IMR-90 (cell line): ENCODE results near the gene PRKCE. TPM values are rescaled to one million over a fixed set of nuclear protein-coding genes. Genes with fewer than 3 reads are reported as not detected.

Experiments
- ATAC-seq: fragments of 200-7000 bp; cut with Tn5 transposase; 2 replicates; pipeline ENCODE4 v1.9.1; 2020; ENCODE audit warnings: low read depth, mild to moderate bottlenecking, moderate library complexity
- BruUV-seq: library from RNA; stranded (reverse); fragments of 400-500 nt; replicated peaks from 2 replicates; lab custom pipeline; 2021; lab: Mats Ljungman, UMichigan
- CTCF ChIA-PET: fragments of 300-600 bp; formaldehyde crosslinking; extraction: SDS; loops from one replicate; lab custom pipeline; 2021; ENCODE audit warnings: antibody characterized with exemption; lab: Yijun Ruan, JAX
- POLR2A ChIA-PET: fragments of 300-600 bp; sonication (Branson Sonifier 250); formaldehyde crosslinking; loops from one replicate; lab custom pipeline; 2022; ENCODE audit warnings: antibody characterized with exemption; ENCODE audit not compliant: unreplicated experiment; lab: Charles Lee
- DNase-seq: peaks from one replicate; pipeline ENCODE4 v3.0.0; 2013
- H2AFZ ChIP-seq: replicated peaks from 2 replicates; pipeline ENCODE3; 2013; ENCODE audit warnings: low read length, mild to moderate bottlenecking; ENCODE audit not compliant: poor library complexity
- H2AK5ac ChIP-seq: 2 replicates; pipeline ENCODE4 v1.6.1; 2013; ENCODE audit warnings: low read depth, low read length, inconsistent platforms
- H2AK9ac ChIP-seq: replicated peaks from 2 replicates; pipeline ENCODE3; 2013; ENCODE audit warnings: mild to moderate bottlenecking, low read depth, low read length, moderate library complexity; ENCODE audit not compliant: poor library complexity
- H2BK120ac ChIP-seq: 2 replicates; pipeline ENCODE4 v1.6.1; 2013; ENCODE audit warnings: low read depth, low read length, inconsistent platforms
- H2BK15ac ChIP-seq: 3 replicates; pipeline ENCODE4 v1.6.1; 2013; ENCODE audit warnings: low read depth, low read length, inconsistent platforms
- H2BK20ac ChIP-seq: 2 replicates; pipeline ENCODE4 v1.6.1; 2013; ENCODE audit warnings: low read depth, mild to moderate bottlenecking, inconsistent platforms, low read length, moderate library complexity
- H2BK5ac ChIP-seq: 2 replicates; pipeline ENCODE4 v1.6.1; 2013; ENCODE audit warnings: mild to moderate bottlenecking, low read depth, low read length, inconsistent platforms; ENCODE audit not compliant: poor library complexity, severe bottlenecking
- H3K14ac ChIP-seq: replicated peaks from 2 replicates; pipeline ENCODE4 v1.6.1; 2013; ENCODE audit warnings: low read depth, low read length, inconsistent platforms
- H3K18ac ChIP-seq: 2 replicates; pipeline ENCODE4 v1.6.1; 2013; ENCODE audit warnings: low read depth, low read length, control low read depth
- H3K23ac ChIP-seq: 2 replicates; pipeline ENCODE4 v1.6.1; 2013; ENCODE audit warnings: low read depth, low read length, inconsistent platforms
- H3K27ac ChIP-seq: 2 replicates; pipeline ENCODE4 v1.5.1; 2013; ENCODE audit warnings: mild to moderate bottlenecking, control low read depth, low read length; ENCODE audit not compliant: insufficient read depth
- H3K27me3 ChIP-seq: 2 replicates; pipeline ENCODE4 v1.6.1; 2013; ENCODE audit warnings: low read length; ENCODE audit not compliant: control insufficient read depth, insufficient read depth
- H3K36me3 ChIP-seq: 2 replicates; pipeline ENCODE4 v1.6.1; 2013; ENCODE audit warnings: low read length, mixed read lengths; ENCODE audit not compliant: control insufficient read depth, insufficient read depth
- H3K4ac ChIP-seq: 2 replicates; pipeline ENCODE4 v1.6.1; 2013; ENCODE audit warnings: low read depth, low read length, inconsistent platforms
- H3K4me1 ChIP-seq: 2 replicates; pipeline ENCODE4 v1.6.1; 2013; ENCODE audit warnings: low read length, mixed read lengths; ENCODE audit not compliant: control insufficient read depth, insufficient read depth
- H3K4me2 ChIP-seq: 2 replicates; pipeline ENCODE4 v1.6.1; 2013; ENCODE audit warnings: low read depth, mild to moderate bottlenecking, control low read depth, low read length, moderate library complexity
- H3K4me3 ChIP-seq: 2 replicates; pipeline ENCODE4 v1.5.1; 2013; ENCODE audit warnings: low read depth, mild to moderate bottlenecking, control low read depth, low read length, moderate library complexity; ENCODE audit not compliant: insufficient read depth
- H3K56ac ChIP-seq: 2 replicates; pipeline ENCODE4 v1.6.1; 2013; ENCODE audit warnings: low read length, inconsistent platforms; ENCODE audit not compliant: insufficient read depth; ENCODE audit errors: extremely low read depth
- H3K79me1 ChIP-seq, 2 experiments: 2 replicates each; pipeline ENCODE4 v1.6.1; 2013; ENCODE audit warnings: low read length in 2 of 2, inconsistent platforms in 1 of 2, low read depth in 1 of 2
- H3K9ac ChIP-seq: 2 replicates; pipeline ENCODE4 v1.6.1; 2013; ENCODE audit warnings: low read depth, low read length, control low read depth
- H3K9me1 ChIP-seq: 2 replicates; pipeline ENCODE4 v1.6.1; 2013; ENCODE audit warnings: low read length, inconsistent platforms; ENCODE audit not compliant: insufficient read depth
- H3K9me3 ChIP-seq: 2 replicates; pipeline ENCODE4 v1.6.1; 2013; ENCODE audit warnings: low read length; ENCODE audit not compliant: control insufficient read depth, insufficient read depth
- H4K20me1 ChIP-seq: 2 replicates; pipeline ENCODE4 v1.6.1; 2013; ENCODE audit warnings: low read length, inconsistent platforms; ENCODE audit not compliant: insufficient read depth
- H4K5ac ChIP-seq: 2 replicates; pipeline ENCODE4 v1.6.1; 2013; ENCODE audit warnings: mild to moderate bottlenecking, low read depth, low read length, control low read depth
- H4K8ac ChIP-seq, 2 experiments: 2 replicates each; pipeline ENCODE4 v1.6.1; 2013; ENCODE audit warnings: low read depth in 2 of 2, low read length in 2 of 2, control low read depth in 1 of 2, inconsistent platforms in 1 of 2
- H4K91ac ChIP-seq: 2 replicates; pipeline ENCODE4 v1.6.1; 2013; ENCODE audit warnings: low read depth, low read length, inconsistent platforms; ENCODE audit not compliant: insufficient read depth
- BHLHE40 ChIP-seq: fragments of 150-350 bp; IDR thresholded peaks from 2 replicates; pipeline ENCODE4 v1.6.1; 2016; ENCODE audit warnings: mild to moderate bottlenecking, low read depth, low read length
- CEBPB ChIP-seq: IDR thresholded peaks from 2 replicates; pipeline ENCODE4 v1.6.1; 2012; ENCODE audit warnings: low read depth, low read length, improper control_type of control experiment
- CHD1 ChIP-seq: IDR thresholded peaks from 2 replicates; pipeline ENCODE4 v1.6.1; 2012; ENCODE audit warnings: low read depth, low read length, improper control_type of control experiment
- FOS ChIP-seq: fragments of 150-350 bp; IDR thresholded peaks from 2 replicates; pipeline ENCODE4 v1.6.1; 2016; ENCODE audit warnings: low read depth, low read length
- MAFK ChIP-seq: IDR thresholded peaks from 2 replicates; pipeline ENCODE4 v1.6.1; 2012; ENCODE audit warnings: low read depth, low read length, improper control_type of control experiment
- MAZ ChIP-seq: IDR thresholded peaks from 2 replicates; pipeline ENCODE4 v1.6.1; 2012; ENCODE audit warnings: low read depth, mild to moderate bottlenecking, low read length, improper control_type of control experiment, moderate library complexity, borderline replicate concordance
- MXI1 ChIP-seq: IDR thresholded peaks from 2 replicates; pipeline ENCODE4 v1.6.1; 2012; ENCODE audit warnings: low read depth, mild to moderate bottlenecking, low read length, moderate library complexity, borderline replicate concordance
- NFE2L2 ChIP-seq: fragments of 150-350 bp; IDR thresholded peaks from 2 replicates; pipeline ENCODE4 v1.6.1; 2016; ENCODE audit warnings: low read depth, mild to moderate bottlenecking, low read length
- POLR2A ChIP-seq: IDR thresholded peaks from 2 replicates; pipeline ENCODE4 v1.6.1; 2012; ENCODE audit warnings: mild to moderate bottlenecking, low read depth, low read length
- RCOR1 ChIP-seq: IDR thresholded peaks from 2 replicates; pipeline ENCODE4 v1.6.1; 2012; ENCODE audit warnings: mild to moderate bottlenecking, low read length, improper control_type of control experiment; ENCODE audit not compliant: insufficient replicate concordance
- RFX5 ChIP-seq: IDR thresholded peaks from 2 replicates; pipeline ENCODE4 v1.8.0; 2012; ENCODE audit warnings: low read depth, mild to moderate bottlenecking, low read length, moderate library complexity
- WGBS, 2 experiments: methylation state at CpG; one replicate each; pipeline versions ENCODE4 v1.1.5 to v1.1.7; 2013; ENCODE audit warnings: missing lambda C conversion rate in 2 of 2; ENCODE audit not compliant: insufficient read length in 1 of 2; ENCODE audit errors: extremely low coverage in 2 of 2; 5-methylcytosine and 5-hydroxymethylcytosine counted together
- dilution Hi-C: fragments of 300-500 bp; cut with HindIII; formaldehyde crosslinking; loops from one replicate; pipeline ENCODE4 v1.14.3; 2018; ENCODE audit warnings: low sequenced_read_pairs; ENCODE audit not compliant: unreplicated experiment
- in situ Hi-C: fragments of 300-500 bp; cut with MboI; formaldehyde crosslinking; loops from 3 replicates; pipeline ENCODE4 v1.14.3; 2019; ENCODE audit warnings: low sequenced_read_pairs, inconsistent platforms, mixed read lengths
- intact Hi-C: fragments of 100-400 bp; cut with micrococcal nuclease; formaldehyde crosslinking; loops from 2 replicates; pipeline ENCODE4 v1.10.0; 2022
- polyA plus RNA-seq, 3 experiments: library from polyadenylated mRNA; depleted of rRNA; stranded (reverse); fragments of >200 nt; gene quantifications; 2 replicates each; pipeline ENCODE4 v1.2.3, GENCODE V29; 2012; ENCODE audit warnings: low replicate concordance in 1 of 3
- total RNA-seq: library from RNA; depleted of rRNA; stranded (reverse); fragments of >200 nt; gene quantifications from 2 replicates; pipeline ENCODE4 v1.2.3, GENCODE V29; 2012
- TF ChIP-seq, protein P1 (sequence below): conservative IDR thresholded peaks from 2 replicates; pipeline ENCODE4 v1.5.1; 2012; ENCODE audit warnings: mild to moderate bottlenecking, low read depth, low read length, improper control_type of control experiment
- TF ChIP-seq, protein P2 (sequence below): fragments of 150-350 bp; IDR thresholded peaks from 2 replicates; pipeline ENCODE4 v1.6.1; 2016; ENCODE audit warnings: low read depth, mild to moderate bottlenecking, low read length, moderate library complexity, borderline replicate concordance
- TF ChIP-seq, protein P3 (sequence below): fragments of 150-350 bp; IDR thresholded peaks from 2 replicates; pipeline ENCODE4 v1.6.1; 2017; ENCODE audit warnings: mild to moderate bottlenecking, antibody characterized with exemption, low read length, low read depth

PRKCE gene
- total and polyA plus RNA-seq, 2 of the 4 experiments (the other 2 are of a cell fraction) = 8.1 to 32.4 TPM

DNA sequence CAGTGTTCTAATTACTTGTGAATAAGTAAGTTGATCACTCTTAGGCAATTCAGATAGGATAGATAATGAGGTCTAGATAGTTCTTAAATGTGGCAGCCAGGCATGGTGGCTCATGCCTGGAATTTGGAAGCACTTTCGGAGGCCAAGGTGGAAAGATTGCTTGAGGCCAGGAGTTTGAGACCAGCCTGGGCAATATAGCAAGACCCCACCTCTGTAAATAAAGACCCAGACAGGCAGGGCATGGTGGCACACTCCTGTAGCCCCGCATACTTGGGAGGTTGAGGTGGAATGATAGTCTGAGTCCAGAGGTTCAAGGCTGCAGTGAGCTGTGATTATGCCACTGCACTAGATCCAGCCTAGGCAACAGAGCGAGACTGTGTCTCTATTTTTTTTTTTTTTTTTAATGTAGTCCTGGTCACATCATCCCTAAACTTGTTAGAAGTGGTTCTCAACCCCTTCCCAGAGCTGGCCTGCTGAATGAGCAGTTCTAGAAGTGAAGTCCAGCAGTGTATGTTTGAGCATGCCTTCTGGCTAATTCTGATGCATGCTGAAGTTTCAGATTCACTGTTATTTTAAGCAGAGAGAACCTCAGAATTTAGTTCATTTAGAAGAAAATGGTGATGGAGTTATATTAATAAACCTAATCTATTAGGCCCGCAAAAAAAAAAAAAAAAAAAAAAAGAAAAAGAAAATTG is 306.2 kb downstream of the PRKCE start:
- H2BK5ac ChIP-seq = no peak overlapping the region
- H2AK5ac ChIP-seq = no peak overlapping the region
- no peak overlapping the region for H3K56ac ChIP-seq
- no peak overlapping the region for H2AFZ ChIP-seq
- no peak overlapping the region for H2AK9ac ChIP-seq
- intact Hi-C loops (no loop called here), dilution Hi-C loops (no loop called here), in situ Hi-C loops (no loop called here)
- H3K4me3 ChIP-seq = no peak overlapping the region
- TF ChIP-seq FOS = no peak
- no peak for TF ChIP-seq RCOR1
- no peak for TF ChIP-seq MAFK
- TF ChIP-seq NFE2L2 = no peak
- no peak for TF ChIP-seq MAZ
- TF ChIP-seq RFX5 = no peak
- TF ChIP-seq POLR2A = no peak
- no peak for TF ChIP-seq CEBPB
- no peak for TF ChIP-seq MXI1
- TF ChIP-seq, protein P1, sequence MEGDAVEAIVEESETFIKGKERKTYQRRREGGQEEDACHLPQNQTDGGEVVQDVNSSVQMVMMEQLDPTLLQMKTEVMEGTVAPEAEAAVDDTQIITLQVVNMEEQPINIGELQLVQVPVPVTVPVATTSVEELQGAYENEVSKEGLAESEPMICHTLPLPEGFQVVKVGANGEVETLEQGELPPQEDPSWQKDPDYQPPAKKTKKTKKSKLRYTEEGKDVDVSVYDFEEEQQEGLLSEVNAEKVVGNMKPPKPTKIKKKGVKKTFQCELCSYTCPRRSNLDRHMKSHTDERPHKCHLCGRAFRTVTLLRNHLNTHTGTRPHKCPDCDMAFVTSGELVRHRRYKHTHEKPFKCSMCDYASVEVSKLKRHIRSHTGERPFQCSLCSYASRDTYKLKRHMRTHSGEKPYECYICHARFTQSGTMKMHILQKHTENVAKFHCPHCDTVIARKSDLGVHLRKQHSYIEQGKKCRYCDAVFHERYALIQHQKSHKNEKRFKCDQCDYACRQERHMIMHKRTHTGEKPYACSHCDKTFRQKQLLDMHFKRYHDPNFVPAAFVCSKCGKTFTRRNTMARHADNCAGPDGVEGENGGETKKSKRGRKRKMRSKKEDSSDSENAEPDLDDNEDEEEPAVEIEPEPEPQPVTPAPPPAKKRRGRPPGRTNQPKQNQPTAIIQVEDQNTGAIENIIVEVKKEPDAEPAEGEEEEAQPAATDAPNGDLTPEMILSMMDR = no peak
- no peak for TF ChIP-seq BHLHE40
- TF ChIP-seq CHD1 = no peak
- TF ChIP-seq, protein P2, sequence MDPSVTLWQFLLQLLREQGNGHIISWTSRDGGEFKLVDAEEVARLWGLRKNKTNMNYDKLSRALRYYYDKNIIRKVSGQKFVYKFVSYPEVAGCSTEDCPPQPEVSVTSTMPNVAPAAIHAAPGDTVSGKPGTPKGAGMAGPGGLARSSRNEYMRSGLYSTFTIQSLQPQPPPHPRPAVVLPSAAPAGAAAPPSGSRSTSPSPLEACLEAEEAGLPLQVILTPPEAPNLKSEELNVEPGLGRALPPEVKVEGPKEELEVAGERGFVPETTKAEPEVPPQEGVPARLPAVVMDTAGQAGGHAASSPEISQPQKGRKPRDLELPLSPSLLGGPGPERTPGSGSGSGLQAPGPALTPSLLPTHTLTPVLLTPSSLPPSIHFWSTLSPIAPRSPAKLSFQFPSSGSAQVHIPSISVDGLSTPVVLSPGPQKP = no peak
- TF ChIP-seq, protein P3, sequence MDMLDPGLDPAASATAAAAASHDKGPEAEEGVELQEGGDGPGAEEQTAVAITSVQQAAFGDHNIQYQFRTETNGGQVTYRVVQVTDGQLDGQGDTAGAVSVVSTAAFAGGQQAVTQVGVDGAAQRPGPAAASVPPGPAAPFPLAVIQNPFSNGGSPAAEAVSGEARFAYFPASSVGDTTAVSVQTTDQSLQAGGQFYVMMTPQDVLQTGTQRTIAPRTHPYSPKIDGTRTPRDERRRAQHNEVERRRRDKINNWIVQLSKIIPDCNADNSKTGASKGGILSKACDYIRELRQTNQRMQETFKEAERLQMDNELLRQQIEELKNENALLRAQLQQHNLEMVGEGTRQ = no peak
- no peaks in the 10 kb centered on the region for H3K36me3 ChIP-seq
- no peak overlapping the region for H3K9ac ChIP-seq
- DNase-seq (no peak), ATAC-seq (no peak)
- peaks cover 6% of the 10 kb centered on the region; the same call in 1 of the 2 replicates for H3K4me1 ChIP-seq
- H3K27me3 ChIP-seq = no peaks in the 10 kb centered on the region
- H3K4ac ChIP-seq = no peak overlapping the region
- no peak overlapping the region for H3K27ac ChIP-seq
- no peak overlapping the region for H3K4me2 ChIP-seq
- H4K91ac ChIP-seq = no peak overlapping the region
- 0 out of 2 replicates have a peak, but pooled peaks cover 3% of the 10 kb centered on the region for H4K20me1 ChIP-seq
- CTCF ChIA-PET = no interaction called here
- H2BK15ac ChIP-seq = no peak overlapping the region
- no peaks in the 10 kb centered on the region for H3K9me1 ChIP-seq
- H4K5ac ChIP-seq = no peak overlapping the region
- no peaks in the 10 kb centered on the region for H3K9me3 ChIP-seq
- no peak overlapping the region for H2BK120ac ChIP-seq
- no peak overlapping the region for H4K8ac ChIP-seq
- BruUV-seq = no TSS peak
- no peak overlapping the region for H2BK20ac ChIP-seq
- 100% methylated on average over 1 of the region's 4 CpGs; no CpG with 5 or more reads in 1 of the 2 experiments for WGBS, 2 experiments
- no peak overlapping the region for H3K18ac ChIP-seq
- H3K79me1 ChIP-seq = no peaks in the 10 kb centered on the region
- POLR2A ChIA-PET = interaction anchor here (0.6 kb wide), 1 partner anchor 513 kb away, joined by 3 read pairs; no protein-coding TSS in a partner anchor
- no peak overlapping the region for H3K14ac ChIP-seq
- no peak overlapping the region for H3K23ac ChIP-seq
